HK-2 (cell line): ENCODE measurements around the gene PAIP2.
"Not testable (repeated sequence)": the region's sequence is repeated elsewhere in the genome, so short reads cannot be mapped to it uniquely, and the experiment has no call there.

Experiments
- DNase-seq: peaks from one replicate; pipeline ENCODE4 v3.0.0-alpha.2; 2018; ENCODE audit not compliant: unreplicated experiment

Gene PAIP2

DNA sequence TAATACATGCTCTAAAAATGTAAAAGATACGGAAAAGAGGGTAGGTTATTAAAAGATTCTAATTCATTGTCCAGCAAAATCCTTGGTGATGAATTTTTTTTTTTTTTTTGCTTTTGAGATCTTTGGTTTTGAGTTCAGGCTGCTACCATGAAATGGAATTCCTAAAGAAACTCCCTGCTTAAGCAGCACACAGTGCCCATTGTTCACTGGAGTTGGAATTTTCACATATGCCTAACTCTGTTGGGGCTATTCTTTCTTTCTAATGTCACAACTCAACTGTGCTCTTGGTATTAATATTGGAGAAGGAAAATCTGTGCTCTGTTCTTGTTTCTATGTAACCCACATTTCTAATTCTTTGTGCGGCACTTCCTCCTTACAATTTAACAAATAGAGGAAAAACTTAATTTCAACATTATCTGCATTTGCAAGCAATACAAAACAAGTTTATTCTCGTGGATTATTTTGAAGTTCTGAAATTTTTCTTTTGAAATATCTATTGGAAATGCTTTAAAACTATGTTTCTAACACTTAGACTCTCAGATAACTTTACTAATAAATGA lies 26.5 kb upstream of the PAIP2 start:
- DNase-seq: no peak

DNA sequence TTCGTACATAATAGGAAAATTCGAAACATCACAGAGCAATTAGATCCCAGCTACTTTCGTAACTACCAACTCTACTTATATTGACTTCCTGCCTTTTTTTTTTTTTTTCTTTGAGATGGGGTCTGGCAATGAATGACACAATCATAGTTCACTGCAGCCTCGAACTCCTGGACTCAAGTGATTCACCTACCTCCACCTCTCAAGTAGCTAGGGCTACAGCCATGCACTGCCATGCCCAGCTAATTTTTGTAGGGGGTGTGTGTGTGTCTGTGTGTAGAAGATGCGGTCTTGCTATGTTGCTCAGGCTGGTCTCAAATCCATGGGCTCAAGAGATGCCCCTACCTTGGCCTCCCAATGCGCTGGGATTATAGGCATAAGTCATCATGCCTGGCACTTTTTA lies 5.8 kb upstream of the PAIP2 start:
- no peak for DNase-seq

DNA sequence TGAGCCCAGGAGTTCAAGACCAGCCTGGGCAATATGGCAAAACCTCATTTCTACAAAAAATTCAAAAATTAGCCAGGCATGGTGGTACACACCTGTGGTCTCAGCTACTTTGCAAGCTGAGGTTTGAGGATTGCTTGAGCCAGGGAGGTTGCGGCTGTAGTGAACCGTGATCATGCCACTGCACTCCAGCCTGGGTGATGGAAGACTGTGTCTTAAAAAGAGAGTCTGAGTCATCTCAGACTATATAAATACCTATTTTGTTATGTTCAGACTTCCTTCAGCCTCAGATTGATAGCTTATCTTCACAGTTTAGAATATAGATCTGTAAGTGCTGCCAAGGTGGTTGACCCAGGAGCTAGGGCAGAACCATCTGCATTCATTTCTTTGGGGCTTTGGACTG lies 1.6 kb upstream of the PAIP2 start:
- DNase-seq: no peak

- DNase-seq: no peak
These were observed 416 bp upstream of the PAIP2 start for GRCh38 chr5:139341187-139341688.

- no peak for DNase-seq
These were observed 719 bp downstream of the PAIP2 start for GRCh38 chr5:139342423-139342723.

DNA sequence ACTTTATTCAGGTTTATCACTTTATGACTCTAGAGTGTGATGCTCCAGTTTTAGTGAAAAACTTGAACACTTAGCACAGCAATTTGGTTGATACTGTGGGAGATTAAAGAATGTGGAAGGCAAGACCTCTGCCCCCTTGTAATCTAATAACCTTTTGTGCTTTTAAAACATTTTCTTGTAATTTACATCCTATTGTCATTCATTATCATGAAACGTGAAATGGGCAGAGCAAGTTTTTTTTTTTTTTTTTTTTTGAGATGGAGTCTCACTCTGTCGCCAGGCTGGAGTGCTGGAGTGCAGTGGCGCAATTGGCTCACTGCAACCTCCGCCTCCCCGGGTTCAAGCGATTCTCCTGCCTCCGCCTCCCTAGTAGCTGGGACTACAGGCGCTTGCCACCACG lies 1.8 kb downstream of the PAIP2 start:
- DNase-seq: no peak

DNA sequence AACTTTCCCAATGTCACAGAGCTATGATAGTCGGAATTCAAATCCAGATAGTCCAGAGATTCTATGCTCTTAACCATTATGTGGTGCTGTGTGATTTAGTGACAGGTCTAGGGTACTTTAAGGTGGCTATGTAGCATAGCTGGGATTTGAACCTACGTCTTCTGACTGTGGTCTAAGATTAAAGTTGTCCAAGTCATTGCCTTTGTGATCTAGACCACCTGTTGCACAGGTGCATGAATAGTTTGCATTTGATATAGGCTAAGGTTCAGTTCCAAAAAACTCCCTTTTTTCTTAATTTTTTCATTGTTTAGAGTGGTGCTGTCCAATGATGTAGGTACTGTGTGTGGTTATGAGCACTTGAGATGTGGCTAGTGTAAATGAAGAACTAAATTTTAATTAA lies 2.5 kb downstream of the PAIP2 start:
- no peak for DNase-seq

DNA sequence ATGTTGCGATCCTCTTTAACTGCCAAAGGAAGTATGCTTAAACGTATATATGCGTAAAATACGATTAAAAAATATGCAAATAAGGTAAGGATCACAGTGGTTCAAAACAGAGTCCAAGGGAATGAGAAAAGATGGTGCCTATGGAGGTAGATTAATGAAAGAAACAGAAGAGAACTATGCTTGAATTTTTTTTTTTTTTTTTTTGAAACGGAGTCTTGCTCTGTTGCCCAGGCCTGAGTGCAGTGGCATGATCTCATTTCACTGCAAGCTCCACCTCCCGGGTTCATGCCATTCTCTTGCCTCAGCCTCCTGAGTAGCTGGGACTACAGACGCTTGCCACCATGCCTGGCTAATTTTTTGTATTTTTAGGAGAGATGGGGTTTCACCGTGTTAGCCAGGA lies 3.8 kb downstream of the PAIP2 start:
- not testable (repeated sequence) for DNase-seq

GRCh38 chr5:139347863-139348262 lies 6.2 kb downstream of the PAIP2 start:
- DNase-seq: not testable (repeated sequence)

GRCh38 chr5:139354186-139354585 lies 12.5 kb downstream of the PAIP2 start:
- DNase-seq: no peak

DNA sequence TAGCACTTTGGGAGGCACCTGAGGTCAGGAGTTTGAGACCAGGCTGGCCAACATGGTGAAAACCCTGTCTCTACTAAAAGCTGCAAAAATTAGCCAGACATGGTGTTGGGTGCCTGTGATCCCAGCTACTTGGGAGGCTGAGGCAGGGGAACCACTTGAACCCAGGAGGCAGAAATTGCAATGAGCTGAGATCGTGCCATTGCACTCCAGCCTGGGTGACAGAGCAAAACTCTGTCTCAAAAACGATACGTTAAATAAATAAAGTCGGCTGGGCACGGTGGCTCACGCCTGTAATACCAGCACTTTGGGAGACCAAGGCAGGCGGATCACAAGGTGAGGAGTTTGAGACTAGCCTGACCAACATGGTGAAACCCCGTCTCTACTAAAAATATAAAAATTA lies 14.2 kb downstream of the PAIP2 start:
- not testable (repeated sequence) for DNase-seq

DNA sequence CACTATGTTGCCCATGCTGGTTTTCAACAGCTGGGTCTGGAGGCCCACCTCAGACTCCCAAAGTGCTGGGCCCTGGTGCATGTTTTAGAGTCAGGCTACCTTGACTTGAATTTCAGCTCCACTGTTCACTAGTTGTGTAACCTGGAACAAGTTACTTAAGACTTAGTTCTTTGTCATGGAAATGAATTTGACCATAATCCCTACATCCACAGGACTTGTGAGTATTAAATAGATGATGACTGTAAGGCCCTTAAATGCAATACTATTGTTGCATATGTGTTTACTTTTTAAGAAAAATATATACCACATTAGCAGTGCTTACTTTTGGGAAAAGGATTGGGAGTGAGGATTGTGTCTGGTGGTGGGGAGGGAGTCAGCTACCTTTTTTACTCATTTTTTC lies 16.4 kb downstream of the PAIP2 start:
- DNase-seq: no peak

GRCh38 chr5:139360384-139360783 lies 18.7 kb downstream of the PAIP2 start:
- DNase-seq: no peak

DNA sequence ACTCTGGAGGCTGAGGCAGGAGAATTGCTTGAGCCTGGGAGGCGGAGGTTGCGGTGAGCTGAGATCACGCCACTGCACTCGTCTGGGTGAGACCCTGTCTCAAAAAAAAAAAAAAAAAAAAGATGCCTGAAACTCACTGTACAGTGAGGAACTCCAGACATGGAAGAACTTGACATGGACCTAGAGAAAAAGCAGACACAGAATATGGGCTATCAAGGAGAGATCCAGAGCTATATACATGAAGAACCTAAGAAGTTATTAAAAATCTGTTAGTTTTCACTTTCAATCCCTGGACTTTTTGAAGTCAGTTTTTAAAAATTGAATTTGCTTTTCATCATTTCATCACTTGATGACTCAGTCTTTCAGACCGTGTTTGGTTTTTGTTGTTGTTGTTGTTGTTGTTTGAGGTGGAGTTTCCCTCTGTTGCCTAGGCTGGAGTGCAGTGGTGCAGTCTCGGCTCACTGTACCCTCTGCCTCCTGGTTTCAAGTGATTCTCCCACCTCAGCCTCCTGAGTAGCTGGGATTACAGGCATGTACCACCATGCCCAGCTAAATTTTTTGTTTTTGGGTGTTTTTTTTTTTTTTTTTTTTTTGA lies 20.3 kb downstream of the PAIP2 start:
- no peak for DNase-seq

- DNase-seq: no peak
These were observed 22.3 kb downstream of the PAIP2 start for GRCh38 chr5:139363937-139364336.

GRCh38 chr5:139364466-139364865 lies 22.8 kb downstream of the PAIP2 start:
- no peak for DNase-seq

GRCh38 chr5:139368613-139369012 lies 27.0 kb downstream of the PAIP2 start:
- DNase-seq: no peak

DNA sequence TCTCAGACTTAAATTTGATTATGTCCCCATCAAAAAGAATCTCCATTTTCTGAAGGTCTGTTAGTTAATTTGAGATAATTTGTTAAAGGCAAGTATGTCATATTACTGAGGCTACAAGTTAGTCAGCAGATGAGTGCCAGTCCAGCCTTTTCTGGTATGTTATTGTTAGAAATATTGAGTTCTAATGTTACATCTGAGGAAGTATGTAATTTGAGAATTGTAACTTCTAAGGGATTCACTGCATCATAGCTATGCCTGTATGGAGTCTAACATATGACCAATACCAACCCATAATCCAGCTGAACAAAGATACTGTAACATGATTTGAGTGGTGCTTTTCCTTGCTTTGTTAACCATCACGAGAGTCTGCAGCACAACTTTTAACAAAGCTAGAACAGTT lies 27.5 kb downstream of the PAIP2 start:
- DNase-seq: no peak

GRCh38 chr5:139371482-139372435 lies 30.1 kb downstream of the PAIP2 start:
- no peak for DNase-seq

DNA sequence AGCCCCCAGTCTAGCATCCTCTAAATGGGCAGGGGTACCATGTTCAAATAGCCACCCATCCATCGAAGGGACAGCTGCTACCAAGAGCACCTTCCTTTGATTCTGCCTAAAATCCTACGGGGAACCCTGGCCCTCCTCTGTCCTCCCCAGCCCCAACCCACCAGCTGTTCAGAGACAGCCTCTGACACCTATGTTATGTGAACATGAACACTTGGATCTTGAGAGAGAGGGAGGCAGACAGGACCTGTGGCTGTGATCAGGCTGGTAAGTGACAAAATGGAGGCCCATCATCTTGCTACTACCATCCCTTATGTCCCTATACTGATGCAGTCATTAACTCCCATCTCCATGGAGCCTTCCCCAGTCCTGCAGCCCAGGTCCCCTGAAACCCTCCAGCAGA lies 33.3 kb downstream of the PAIP2 start:
- DNase-seq: no peak

- DNase-seq: no peak
These were observed 34.7 kb downstream of the PAIP2 start for GRCh38 chr5:139376364-139376763.

GRCh38 chr5:139377226-139377625 lies 35.6 kb downstream of the PAIP2 start:
- no peak for DNase-seq
